HepG2 (cell line): ENCODE data around the gene BTN1A1. TPM values are rescaled to one million over a fixed set of nuclear protein-coding genes. Genes with fewer than 3 reads are reported as not detected.

ENCODE experiments used
- BORCS8-MEF2B ChIP-seq: sonication (generic); formaldehyde crosslinking; IDR thresholded peaks from 2 replicates; pipeline ENCODE4 v1.8.0; 2022; ENCODE audit warnings: mild to moderate bottlenecking, missing genetic modification reagents
- CBX1 ChIP-seq: IDR thresholded peaks from one replicate; pipeline ENCODE4 v1.6.1; 2016; ENCODE audit warnings: antibody characterized with exemption, low read depth
- HMGA1 ChIP-seq: sonication (generic); formaldehyde crosslinking; conservative IDR thresholded peaks from 2 replicates; pipeline ENCODE4 v1.4.0; 2020; ENCODE audit warnings: missing genetic modification reagents
- HOMEZ ChIP-seq: IDR thresholded peaks from 2 replicates; pipeline ENCODE4 v1.6.1; 2016; ENCODE audit warnings: low read depth
- KMT2A ChIP-seq: sonication (generic); formaldehyde crosslinking; IDR thresholded peaks from 2 replicates; pipeline ENCODE4 v1.4.0; 2020; ENCODE audit warnings: missing genetic modification reagents
- MIER3 ChIP-seq: IDR thresholded peaks from 2 replicates; pipeline ENCODE4 v1.6.1; 2016; ENCODE audit warnings: missing compliant biosample characterization, borderline replicate concordance
- MYC ChIP-seq: sonication (generic); formaldehyde crosslinking; IDR thresholded peaks from 2 replicates; pipeline ENCODE4 v1.9.0; 2021; ENCODE audit warnings: missing genetic modification reagents, borderline replicate concordance
- PRDM4 ChIP-seq: sonication (generic); formaldehyde crosslinking; IDR thresholded peaks from 2 replicates; pipeline ENCODE4 v1.9.0; 2021; ENCODE audit warnings: missing genetic modification reagents, borderline replicate concordance
- ZNF274 ChIP-seq: sonication (generic); formaldehyde crosslinking; IDR thresholded peaks from 2 replicates; pipeline ENCODE4 v1.5.1; 2020; ENCODE audit warnings: mild to moderate bottlenecking, missing genetic modification reagents
- ZNF337 ChIP-seq: sonication (generic); formaldehyde crosslinking; IDR thresholded peaks from 2 replicates; pipeline ENCODE4 v1.5.1; 2020; ENCODE audit warnings: missing genetic modification reagents, low read depth, mild to moderate bottlenecking, borderline replicate concordance
- ZNF678 ChIP-seq: sonication (generic); formaldehyde crosslinking; IDR thresholded peaks from 2 replicates; pipeline ENCODE4 v1.4.0; 2020; ENCODE audit warnings: mild to moderate bottlenecking, missing genetic modification reagents
- ZSCAN20 ChIP-seq: sonication (generic); formaldehyde crosslinking; IDR thresholded peaks from 2 replicates; pipeline ENCODE4 v1.4.0; 2020; ENCODE audit warnings: missing genetic modification reagents, mild to moderate bottlenecking, borderline replicate concordance
- polyA plus RNA-seq, 8 experiments: library from polyadenylated mRNA; depleted of rRNA in 3 of 8; stranded (reverse) in 7 of 8; unstranded in 1 of 8; fragments of >200 nt; fragmentation: Illumina TruSeq in 4 of 8; extraction: Trizol in 4 of 8; gene quantifications; 2 replicates each; pipeline versions ENCODE4 v1.2.1 to v1.2.3, GENCODE V29; 2011 to 2016; ENCODE audit warnings: low read depth in 4 of 8, missing spikeins in 1 of 8, mixed read lengths in 1 of 8; ENCODE audit not compliant: insufficient read depth in 1 of 8
- total RNA-seq, 5 experiments: library from RNA; depleted of rRNA; stranded (reverse); fragments of >200 nt; fragmentation: Illumina TruSeq; extraction: Trizol; gene quantifications; 2 replicates each; pipeline ENCODE4 v1.2.3, GENCODE V29; 2016; ENCODE audit warnings: low read depth in 1 of 5
- TF ChIP-seq, protein P1 (sequence below): sonication (generic); formaldehyde crosslinking; IDR thresholded peaks from 2 replicates; pipeline ENCODE4 v1.4.0; 2020; ENCODE audit warnings: missing genetic modification reagents
- TF ChIP-seq, protein P2 (sequence below): sonication (generic); formaldehyde crosslinking; IDR thresholded peaks from 2 replicates; pipeline ENCODE4 v1.5.0; 2020; ENCODE audit warnings: mild to moderate bottlenecking, missing genetic modification reagents, borderline replicate concordance

Gene BTN1A1
- total and polyA plus RNA-seq, 2 of the 13 experiments (the other 11 are each of a cell fraction or from before 2014, with no cell fraction given) = 0.04 TPM; not detected in 1

GRCh38 chr6:26532699-26533531, 32.8 kb downstream of the BTN1A1 start (continued):
- TF ChIP-seq, protein P1, sequence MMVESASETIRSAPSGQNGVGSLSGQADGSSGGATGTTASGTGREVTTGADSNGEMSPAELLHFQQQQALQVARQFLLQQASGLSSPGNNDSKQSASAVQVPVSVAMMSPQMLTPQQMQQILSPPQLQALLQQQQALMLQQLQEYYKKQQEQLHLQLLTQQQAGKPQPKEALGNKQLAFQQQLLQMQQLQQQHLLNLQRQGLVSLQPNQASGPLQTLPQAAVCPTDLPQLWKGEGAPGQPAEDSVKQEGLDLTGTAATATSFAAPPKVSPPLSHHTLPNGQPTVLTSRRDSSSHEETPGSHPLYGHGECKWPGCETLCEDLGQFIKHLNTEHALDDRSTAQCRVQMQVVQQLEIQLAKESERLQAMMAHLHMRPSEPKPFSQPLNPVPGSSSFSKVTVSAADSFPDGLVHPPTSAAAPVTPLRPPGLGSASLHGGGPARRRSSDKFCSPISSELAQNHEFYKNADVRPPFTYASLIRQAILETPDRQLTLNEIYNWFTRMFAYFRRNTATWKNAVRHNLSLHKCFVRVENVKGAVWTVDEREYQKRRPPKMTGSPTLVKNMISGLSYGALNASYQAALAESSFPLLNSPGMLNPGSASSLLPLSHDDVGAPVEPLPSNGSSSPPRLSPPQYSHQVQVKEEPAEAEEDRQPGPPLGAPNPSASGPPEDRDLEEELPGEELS (CRISPR knock-in tag) = peak; percentile 79
- TF ChIP-seq ZNF274 (CRISPR knock-in tag) = peak; percentile 89
- no peak for TF ChIP-seq ZNF678 (CRISPR knock-in tag)
- no peak; the same call in 1 of the 2 replicates for TF ChIP-seq BORCS8-MEF2B (CRISPR knock-in tag)
- TF ChIP-seq ZSCAN20 (CRISPR knock-in tag) = peak; percentile 53; the same call in 1 of the 2 replicates
- TF ChIP-seq, protein P2, sequence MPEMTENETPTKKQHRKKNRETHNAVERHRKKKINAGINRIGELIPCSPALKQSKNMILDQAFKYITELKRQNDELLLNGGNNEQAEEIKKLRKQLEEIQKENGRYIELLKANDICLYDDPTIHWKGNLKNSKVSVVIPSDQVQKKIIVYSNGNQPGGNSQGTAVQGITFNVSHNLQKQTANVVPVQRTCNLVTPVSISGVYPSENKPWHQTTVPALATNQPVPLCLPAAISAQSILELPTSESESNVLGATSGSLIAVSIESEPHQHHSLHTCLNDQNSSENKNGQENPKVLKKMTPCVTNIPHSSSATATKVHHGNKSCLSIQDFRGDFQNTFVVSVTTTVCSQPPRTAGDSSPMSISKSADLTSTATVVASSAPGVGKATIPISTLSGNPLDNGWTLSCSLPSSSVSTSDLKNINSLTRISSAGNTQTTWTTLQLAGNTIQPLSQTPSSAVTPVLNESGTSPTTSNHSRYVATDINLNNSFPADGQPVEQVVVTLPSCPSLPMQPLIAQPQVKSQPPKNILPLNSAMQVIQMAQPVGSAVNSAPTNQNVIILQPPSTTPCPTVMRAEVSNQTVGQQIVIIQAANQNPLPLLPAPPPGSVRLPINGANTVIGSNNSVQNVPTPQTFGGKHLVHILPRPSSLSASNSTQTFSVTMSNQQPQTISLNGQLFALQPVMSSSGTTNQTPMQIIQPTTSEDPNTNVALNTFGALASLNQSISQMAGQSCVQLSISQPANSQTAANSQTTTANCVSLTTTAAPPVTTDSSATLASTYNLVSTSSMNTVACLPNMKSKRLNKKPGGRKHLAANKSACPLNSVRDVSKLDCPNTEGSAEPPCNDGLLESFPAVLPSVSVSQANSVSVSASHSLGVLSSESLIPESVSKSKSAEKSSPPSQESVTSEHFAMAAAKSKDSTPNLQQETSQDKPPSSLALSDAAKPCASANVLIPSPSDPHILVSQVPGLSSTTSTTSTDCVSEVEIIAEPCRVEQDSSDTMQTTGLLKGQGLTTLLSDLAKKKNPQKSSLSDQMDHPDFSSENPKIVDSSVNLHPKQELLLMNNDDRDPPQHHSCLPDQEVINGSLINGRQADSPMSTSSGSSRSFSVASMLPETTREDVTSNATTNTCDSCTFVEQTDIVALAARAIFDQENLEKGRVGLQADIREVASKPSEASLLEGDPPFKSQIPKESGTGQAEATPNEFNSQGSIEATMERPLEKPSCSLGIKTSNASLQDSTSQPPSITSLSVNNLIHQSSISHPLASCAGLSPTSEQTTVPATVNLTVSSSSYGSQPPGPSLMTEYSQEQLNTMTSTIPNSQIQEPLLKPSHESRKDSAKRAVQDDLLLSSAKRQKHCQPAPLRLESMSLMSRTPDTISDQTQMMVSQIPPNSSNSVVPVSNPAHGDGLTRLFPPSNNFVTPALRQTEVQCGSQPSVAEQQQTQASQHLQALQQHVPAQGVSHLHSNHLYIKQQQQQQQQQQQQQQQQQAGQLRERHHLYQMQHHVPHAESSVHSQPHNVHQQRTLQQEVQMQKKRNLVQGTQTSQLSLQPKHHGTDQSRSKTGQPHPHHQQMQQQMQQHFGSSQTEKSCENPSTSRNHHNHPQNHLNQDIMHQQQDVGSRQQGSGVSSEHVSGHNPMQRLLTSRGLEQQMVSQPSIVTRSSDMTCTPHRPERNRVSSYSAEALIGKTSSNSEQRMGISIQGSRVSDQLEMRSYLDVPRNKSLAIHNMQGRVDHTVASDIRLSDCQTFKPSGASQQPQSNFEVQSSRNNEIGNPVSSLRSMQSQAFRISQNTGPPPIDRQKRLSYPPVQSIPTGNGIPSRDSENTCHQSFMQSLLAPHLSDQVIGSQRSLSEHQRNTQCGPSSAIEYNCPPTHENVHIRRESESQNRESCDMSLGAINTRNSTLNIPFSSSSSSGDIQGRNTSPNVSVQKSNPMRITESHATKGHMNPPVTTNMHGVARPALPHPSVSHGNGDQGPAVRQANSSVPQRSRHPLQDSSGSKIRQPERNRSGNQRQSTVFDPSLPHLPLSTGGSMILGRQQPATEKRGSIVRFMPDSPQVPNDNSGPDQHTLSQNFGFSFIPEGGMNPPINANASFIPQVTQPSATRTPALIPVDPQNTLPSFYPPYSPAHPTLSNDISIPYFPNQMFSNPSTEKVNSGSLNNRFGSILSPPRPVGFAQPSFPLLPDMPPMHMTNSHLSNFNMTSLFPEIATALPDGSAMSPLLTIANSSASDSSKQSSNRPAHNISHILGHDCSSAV (CRISPR knock-in tag) = no peak
- peak; percentile 48 for TF ChIP-seq CBX1
- peak; percentile 93; the same call in 1 of the 2 replicates for TF ChIP-seq MIER3 (CRISPR knock-in tag)
- TF ChIP-seq HOMEZ (CRISPR knock-in tag) = peak; percentile 19; the same call in 1 of the 2 replicates
- TF ChIP-seq MYC (CRISPR knock-in tag) = peak; percentile 65; the same call in 1 of the 2 replicates
- peak; percentile 65 for TF ChIP-seq KMT2A (CRISPR knock-in tag)
- TF ChIP-seq ZNF337 = no peak
- no peak for TF ChIP-seq HMGA1 (CRISPR knock-in tag)
- 0 out of 2 replicates have a peak, but pooled peaks have one; percentile 84 for TF ChIP-seq PRDM4 (CRISPR knock-in tag)
